ES-I3 (cell line): ENCODE data around the gene MMD.
A peak's percentile ranks its signal among the peaks of the same experiment; 100 is the strongest.
"Not testable (repeated sequence)": the region's sequence is repeated elsewhere in the genome, so short reads cannot be mapped to it uniquely, and the experiment has no call there.

Experiments
- H3K36me3 ChIP-seq: 2 replicates; pipeline ENCODE4 v1.6.1; 2013; ENCODE audit warnings: mild to moderate bottlenecking, low read length, control low read depth, moderate library complexity; ENCODE audit not compliant: insufficient read depth
- H3K4me1 ChIP-seq: 2 replicates; pipeline ENCODE4 v1.6.1; 2013; ENCODE audit warnings: mild to moderate bottlenecking, control low read depth, low read length; ENCODE audit not compliant: insufficient read depth
- H3K9ac ChIP-seq: 2 replicates; pipeline ENCODE4 v1.6.1; 2013; ENCODE audit warnings: low read depth, mild to moderate bottlenecking, low read length, moderate library complexity
- H3K9me3 ChIP-seq: 2 replicates; pipeline ENCODE4 v1.6.1; 2013; ENCODE audit warnings: mild to moderate bottlenecking, low read length, moderate library complexity; ENCODE audit not compliant: control insufficient read depth, insufficient read depth

Gene MMD

DNA sequence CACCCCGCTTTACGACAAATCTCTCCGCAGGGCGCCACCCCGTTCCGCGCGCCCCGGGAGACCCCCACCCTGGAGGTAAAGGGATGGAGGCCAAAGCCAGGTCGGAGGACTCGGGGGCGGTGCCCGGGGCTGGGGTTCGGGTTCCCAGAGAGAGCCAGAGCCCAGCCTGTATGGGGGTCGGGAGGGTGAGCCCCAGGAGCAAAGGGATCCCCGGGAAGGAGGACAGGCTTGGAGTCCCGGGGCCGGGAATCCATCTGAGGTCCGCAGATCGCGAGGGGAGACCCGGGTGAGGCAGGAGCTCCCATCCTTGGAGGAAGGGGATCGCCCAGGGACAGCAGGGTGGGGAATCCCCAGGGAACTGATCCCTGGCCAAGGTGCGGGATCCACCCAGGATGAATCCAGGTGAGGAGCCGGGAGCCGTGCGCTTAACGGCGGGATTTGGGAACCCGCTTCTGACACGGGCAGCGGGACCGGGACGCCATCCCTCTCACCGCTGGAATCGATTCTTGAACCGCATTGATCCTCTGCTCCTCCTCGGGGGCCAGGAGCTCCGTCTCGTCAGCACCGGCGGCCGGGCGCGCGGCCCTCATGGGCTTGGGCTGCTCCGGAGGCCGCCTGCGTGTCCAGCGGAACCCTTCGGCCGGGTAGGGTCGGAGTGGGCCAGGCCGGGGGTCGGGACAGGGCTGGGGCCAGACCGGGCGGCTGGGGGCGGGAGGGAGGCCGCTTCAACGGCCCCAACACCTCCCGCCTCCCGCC lies at the start of gene MMD:
Gene MMD (minus strand): TSS at position 657 of the 756 bp plus-strand sequence. CDS start 140 bp downstream, at position 517.
- Histone ChIP-seq H3K4me1 (peaks cover 7% of the 10 kb centered on the region), H3K36me3 (no peaks in the 10 kb centered on the region), H3K9ac (peak within 1 kb of the TSS; percentile 95), H3K9me3 (peaks cover 4% of the 10 kb centered on the region; the same call in 1 of the 2 replicates)

- no peaks in the 10 kb centered on the region; the same call in 1 of the 2 replicates for H3K9me3 ChIP-seq
- H3K9ac ChIP-seq: 0 out of 2 replicates have a peak overlapping the region, but pooled peaks have one; percentile 0
- peaks cover 9% of the 10 kb centered on the region for H3K4me1 ChIP-seq
- no peaks in the 10 kb centered on the region for H3K36me3 ChIP-seq
Measured at GRCh38 chr17:55466671-55467070, 45.0 kb upstream of the MMD start.

GRCh38 chr17:55465771-55466170 lies 44.1 kb upstream of the MMD start:
- H3K9me3 ChIP-seq, H3K9ac ChIP-seq, H3K4me1 ChIP-seq, H3K36me3 ChIP-seq: not testable (repeated sequence)

DNA sequence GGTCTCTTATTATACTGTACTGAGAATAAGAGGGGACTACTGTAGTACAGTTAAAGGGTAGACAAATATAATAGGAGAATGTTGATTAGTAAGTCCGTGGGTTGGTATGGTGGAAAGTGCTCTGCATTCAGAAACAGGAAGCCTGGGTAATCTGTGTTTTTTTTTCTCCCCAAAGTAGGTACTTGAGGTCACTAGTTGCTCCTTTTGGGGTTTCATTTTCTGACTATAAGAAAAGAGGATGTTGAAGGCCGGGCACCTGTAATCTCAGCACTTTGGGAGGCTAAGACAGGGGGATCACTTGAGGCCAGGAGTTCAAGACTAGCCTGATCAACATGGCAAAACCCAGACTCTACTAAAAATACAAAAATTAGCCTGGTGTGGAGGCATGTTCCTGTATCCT lies 42.0 kb upstream of the MMD start:
- Histone ChIP-seq H3K4me1 (peaks cover 16% of the 10 kb centered on the region), H3K9me3 (no peaks in the 10 kb centered on the region; the same call in 1 of the 2 replicates), H3K9ac (no peak overlapping the region)

GRCh38 chr17:55462711-55463110 lies 41.1 kb upstream of the MMD start:
- H3K9ac ChIP-seq: no peak overlapping the region
- H3K9me3 ChIP-seq: no peaks in the 10 kb centered on the region
- H3K36me3 ChIP-seq: no peaks in the 10 kb centered on the region
- H3K4me1 ChIP-seq: peaks cover 18% of the 10 kb centered on the region

More for the DNA sequence above, 42.0 kb upstream of the MMD start:
- no peaks in the 10 kb centered on the region for H3K36me3 ChIP-seq

- H3K4me1 ChIP-seq: peaks cover 18% of the 10 kb centered on the region
- no peak overlapping the region for H3K9ac ChIP-seq
- H3K9me3 ChIP-seq: no peaks in the 10 kb centered on the region
- H3K36me3 ChIP-seq: no peaks in the 10 kb centered on the region
Measured at GRCh38 chr17:55462234-55462633, 40.6 kb upstream of the MMD start.

GRCh38 chr17:55458978-55459377 lies 37.3 kb upstream of the MMD start:
- Histone ChIP-seq H3K9ac (no peak overlapping the region), H3K36me3 (no peaks in the 10 kb centered on the region), H3K4me1 (peaks cover 19% of the 10 kb centered on the region), H3K9me3 (no peaks in the 10 kb centered on the region)

- Histone ChIP-seq H3K9me3 (no peaks in the 10 kb centered on the region), H3K9ac (no peak overlapping the region), H3K4me1 (peaks cover 24% of the 10 kb centered on the region)
Measured at GRCh38 chr17:55458287-55458900, 36.8 kb upstream of the MMD start.

GRCh38 chr17:55456307-55457240 lies 34.9 kb upstream of the MMD start:
- Histone ChIP-seq H3K9me3 (no peaks in the 10 kb centered on the region), H3K9ac (no peak overlapping the region), H3K4me1 (peaks cover 27% of the 10 kb centered on the region), H3K36me3 (no peaks in the 10 kb centered on the region)

More at GRCh38 chr17:55458287-55458900, 36.8 kb upstream of the MMD start:
- H3K36me3 ChIP-seq: no peaks in the 10 kb centered on the region

- Histone ChIP-seq H3K4me1 (peaks cover 27% of the 10 kb centered on the region), H3K36me3 (no peaks in the 10 kb centered on the region), H3K9ac (no peak overlapping the region), H3K9me3 (no peaks in the 10 kb centered on the region)
Measured at GRCh38 chr17:55454906-55455474, 33.4 kb upstream of the MMD start.

GRCh38 chr17:55453839-55454557 lies 32.4 kb upstream of the MMD start:
- Histone ChIP-seq H3K36me3 (no peaks in the 10 kb centered on the region), H3K9me3 (no peaks in the 10 kb centered on the region), H3K9ac (no peak overlapping the region), H3K4me1 (peaks cover 24% of the 10 kb centered on the region)

DNA sequence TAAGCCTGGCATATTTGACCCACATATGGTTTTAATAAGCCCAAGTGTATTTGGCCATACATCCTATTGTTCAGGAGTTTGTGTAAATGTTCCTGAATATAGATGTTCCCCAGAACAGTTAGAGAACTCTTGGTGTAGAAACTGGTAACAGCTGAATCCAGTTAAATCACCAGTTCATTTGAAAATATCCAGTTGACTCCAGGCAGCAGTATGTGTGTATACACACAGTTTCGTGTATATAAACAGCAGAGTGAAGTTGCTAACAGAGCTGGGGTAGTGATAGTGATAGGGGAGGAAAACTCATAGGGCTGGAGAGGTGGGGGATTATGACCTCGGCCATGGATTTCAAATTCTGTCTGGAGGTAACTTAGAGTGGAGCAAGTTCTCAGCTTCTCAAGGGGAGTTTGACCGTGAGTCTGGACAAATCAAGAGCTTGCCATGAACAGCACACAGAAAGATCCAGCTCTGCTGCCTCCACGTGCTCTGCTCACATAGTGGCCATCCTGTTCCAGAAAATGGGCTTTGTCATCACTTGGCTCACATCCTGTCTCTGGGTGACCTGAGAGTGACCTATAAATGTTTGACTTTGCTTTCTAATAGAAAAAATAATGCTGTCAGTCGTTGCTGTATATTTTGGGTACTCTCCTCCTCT lies 30.6 kb upstream of the MMD start:
- peaks cover 18% of the 10 kb centered on the region for H3K4me1 ChIP-seq
- no peaks in the 10 kb centered on the region for H3K36me3 ChIP-seq
- no peak overlapping the region for H3K9ac ChIP-seq

DNA sequence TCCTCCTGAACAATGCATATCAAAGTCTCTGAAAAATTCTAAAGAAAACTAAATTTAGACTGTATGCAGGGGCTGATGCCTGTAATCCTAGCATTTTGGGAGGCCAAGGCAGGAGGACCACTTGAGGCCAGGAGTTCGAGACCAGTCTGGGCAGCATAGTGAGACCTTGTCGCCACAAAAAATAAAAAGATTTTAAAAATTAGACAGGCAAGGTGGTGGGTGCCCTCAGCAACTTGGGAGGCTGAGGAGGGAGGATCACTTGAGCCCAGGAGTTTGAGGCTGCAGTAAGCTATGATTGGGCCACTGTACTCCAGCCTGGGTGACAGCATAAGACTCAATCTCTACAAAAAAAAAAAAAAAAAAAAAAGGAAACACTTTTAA lies 30.1 kb upstream of the MMD start:
- H3K9ac ChIP-seq: no peak overlapping the region
- H3K9me3 ChIP-seq: no peaks in the 10 kb centered on the region
- peaks cover 18% of the 10 kb centered on the region for H3K4me1 ChIP-seq
- no peaks in the 10 kb centered on the region for H3K36me3 ChIP-seq

More for the DNA sequence above, 30.6 kb upstream of the MMD start:
- H3K9me3 ChIP-seq: no peaks in the 10 kb centered on the region
